ENCODE data around the gene TUBGCP4. TPM values are rescaled to one million over a fixed set of nuclear protein-coding genes. Genes with fewer than 3 reads are reported as not detected.
A peak's percentile ranks its signal among the peaks of the same experiment; 100 is the strongest.

Gene TUBGCP4
- total and polyA plus RNA-seq, 12 donors = 5.0 to 14.9 (median 11.9) TPM

GRCh38 chr15:43370310-43370974 lies 459 bp upstream of the TUBGCP4 start:
- H3K27ac ChIP-seq = peak overlapping the region; percentile 9 to 92 (median 79)
- peak overlapping the region; percentile 59 to 100 (median 94) for H3K4me3 ChIP-seq
- 1% methylated on average over 45 of the region's 45 CpGs for WGBS, 2 donors
- intact Hi-C loops (cut with DNase I) = loop anchor here in 1 of 10 donors (5.0 to 10.0 kb wide), 2 partner anchors 38 to 144 kb away; partner anchors contain the start of genes LCMT2 and MAP1A
- ATAC-seq (peak; percentile 21 to 73 (median 62)), DNase-seq (peak in 1 of 2 donors; percentile 20)
- no peaks in the 10 kb centered on the region for H3K27me3 ChIP-seq
- H3K4me1 ChIP-seq = peaks cover 10 to 44% (median 27%) of the 10 kb centered on the region in 9 donors
- H3K9me3 ChIP-seq = peaks cover 0 to 8% (median 0%) of the 10 kb centered on the region in 11 donors
- H3K36me3 ChIP-seq = peaks cover 0 to 33% (median 14%) of the 10 kb centered on the region in 9 donors
- TF ChIP-seq CTCF (IDR thresholded peaks at IDR 0.05) = no peak

DNA sequence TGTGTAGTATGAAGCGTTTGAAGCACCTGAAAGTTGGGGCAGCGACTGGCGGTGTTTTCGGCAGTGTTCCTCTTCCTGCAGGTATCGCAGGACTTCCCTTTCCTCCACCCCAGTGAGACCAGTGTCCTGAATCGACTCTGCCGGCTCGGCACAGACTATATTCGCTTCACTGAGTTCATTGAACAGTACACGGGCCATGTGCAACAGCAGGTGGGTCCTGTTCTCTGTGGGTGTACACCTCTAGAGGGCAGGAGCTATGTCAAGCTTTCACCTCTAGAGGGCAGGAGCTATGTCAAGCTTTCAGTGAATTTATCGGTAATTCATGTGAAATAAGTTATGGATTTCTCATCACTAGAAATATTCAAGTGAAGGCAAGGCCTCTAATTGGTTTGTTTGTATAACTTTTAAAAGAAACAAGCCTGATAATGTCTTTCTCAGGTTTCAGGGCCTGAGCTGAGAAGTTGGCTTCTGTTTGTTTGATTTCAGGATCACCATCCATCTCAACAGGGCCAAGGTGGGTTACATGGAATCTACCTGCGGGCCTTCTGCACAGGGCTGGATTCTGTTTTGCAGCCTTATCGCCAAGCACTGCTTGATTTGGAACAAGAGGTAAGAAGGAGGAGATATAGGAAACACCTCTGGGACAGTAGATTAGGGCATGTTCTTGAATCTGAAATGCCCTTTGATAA lies 5.3 kb downstream of the TUBGCP4 start:
- TF ChIP-seq CTCF (IDR thresholded peaks at IDR 0.05) = peak; percentile 21 to 78 (median 64)
- Histone ChIP-seq H3K9me3 (no peaks in the 10 kb centered on the region), H3K27ac (no peak overlapping the region), H3K36me3 (peaks cover 0 to 50% (median 8%) of the 10 kb centered on the region in 9 donors), H3K27me3 (no peaks in the 10 kb centered on the region), H3K4me3 (no peak overlapping the region), H3K4me1 (peaks cover 0 to 16% (median 10%) of the 10 kb centered on the region in 9 donors)
- intact Hi-C loops (cut with DNase I) = loop anchor here in 1 of 10 donors (10.0 kb wide), 1 partner anchor 139 kb away; the partner anchor contains the start of gene MAP1A
- ATAC-seq (peak in 1 of 8 donors; percentile 47), DNase-seq (no peak)
- 78 to 84% methylated on average over 13 of the region's 13 CpGs for WGBS, 2 donors

GRCh38 chr15:43378601-43379000 lies 7.7 kb downstream of the TUBGCP4 start:
- H3K27me3 ChIP-seq = no peaks in the 10 kb centered on the region
- ATAC-seq = no peak
- no peaks in the 10 kb centered on the region for H3K9me3 ChIP-seq
- intact Hi-C loops (cut with DNase I) = loop anchor here in 1 of 10 donors (10.0 kb wide), 1 partner anchor 136 kb away; the partner anchor contains the start of gene MAP1A
- H3K36me3 ChIP-seq = peaks cover 0 to 74% (median 14%) of the 10 kb centered on the region in 9 donors
- no peak overlapping the region for H3K4me3 ChIP-seq
- no peak for DNase-seq
- no peak overlapping the region for H3K27ac ChIP-seq
- no peaks in the 10 kb centered on the region for H3K4me1 ChIP-seq
- TF ChIP-seq CTCF (IDR thresholded peaks at IDR 0.05) = no peak

DNA sequence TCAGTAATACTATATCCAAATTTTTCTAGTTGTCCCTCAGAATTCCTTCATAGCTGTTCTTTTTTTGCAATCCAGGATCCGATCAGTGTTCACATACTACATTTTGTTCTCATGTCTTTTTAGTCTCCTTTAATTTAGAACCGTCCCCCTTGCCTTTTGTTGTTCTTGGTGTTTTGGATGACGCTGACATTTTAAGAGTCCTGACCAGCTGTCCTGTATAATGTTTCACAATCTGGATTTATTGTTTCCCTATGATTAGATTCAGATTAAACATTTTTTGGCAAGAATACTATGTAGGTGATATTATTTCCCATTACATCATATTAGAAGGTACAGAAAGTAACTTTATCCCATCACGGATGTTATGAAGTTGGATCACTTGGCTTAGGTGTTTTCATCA lies 11.4 kb downstream of the TUBGCP4 start:
- Histone ChIP-seq H3K4me3 (no peak overlapping the region), H3K36me3 (peaks cover 0 to 100% (median 38%) of the 10 kb centered on the region in 9 donors), H3K4me1 (no peaks in the 10 kb centered on the region), H3K27ac (no peak overlapping the region), H3K9me3 (no peaks in the 10 kb centered on the region), H3K27me3 (no peaks in the 10 kb centered on the region)
- no peak for ATAC-seq
- WGBS, 2 donors = 94% methylated on average over 4 of the region's 4 CpGs
- TF ChIP-seq CTCF (IDR thresholded peaks at IDR 0.05) = no peak
- intact Hi-C loops (cut with DNase I) = no loop called here
- DNase-seq = no peak

Measured in heart right ventricle (tissue), 16 donors.